Astrocyte of the hippocampus (primary cell): ENCODE data around the gene ARHGEF40.

ENCODE experiments used
- DNase-seq: peaks from one replicate; pipeline ENCODE4 v3.0.0; 2011; ENCODE audit warnings: low read depth, low spot score

ARHGEF40 gene

GRCh38 chr14:21070083-21070609, at the start of gene ARHGEF40:
Gene ARHGEF40, plus strand, starts transcription at chr14:21070304. Its CDS starts 93 bp downstream, at chr14:21070397.
- peak; percentile 85 for DNase-seq

GRCh38 chr14:21020977-21021545, 49.0 kb upstream of the ARHGEF40 start:
- DNase-seq = no peak

- DNase-seq = no peak
Observed at GRCh38 chr14:21022686-21023085, 47.4 kb upstream of the ARHGEF40 start.

- no peak for DNase-seq
Observed at GRCh38 chr14:21023174-21023573, 46.9 kb upstream of the ARHGEF40 start.

DNA sequence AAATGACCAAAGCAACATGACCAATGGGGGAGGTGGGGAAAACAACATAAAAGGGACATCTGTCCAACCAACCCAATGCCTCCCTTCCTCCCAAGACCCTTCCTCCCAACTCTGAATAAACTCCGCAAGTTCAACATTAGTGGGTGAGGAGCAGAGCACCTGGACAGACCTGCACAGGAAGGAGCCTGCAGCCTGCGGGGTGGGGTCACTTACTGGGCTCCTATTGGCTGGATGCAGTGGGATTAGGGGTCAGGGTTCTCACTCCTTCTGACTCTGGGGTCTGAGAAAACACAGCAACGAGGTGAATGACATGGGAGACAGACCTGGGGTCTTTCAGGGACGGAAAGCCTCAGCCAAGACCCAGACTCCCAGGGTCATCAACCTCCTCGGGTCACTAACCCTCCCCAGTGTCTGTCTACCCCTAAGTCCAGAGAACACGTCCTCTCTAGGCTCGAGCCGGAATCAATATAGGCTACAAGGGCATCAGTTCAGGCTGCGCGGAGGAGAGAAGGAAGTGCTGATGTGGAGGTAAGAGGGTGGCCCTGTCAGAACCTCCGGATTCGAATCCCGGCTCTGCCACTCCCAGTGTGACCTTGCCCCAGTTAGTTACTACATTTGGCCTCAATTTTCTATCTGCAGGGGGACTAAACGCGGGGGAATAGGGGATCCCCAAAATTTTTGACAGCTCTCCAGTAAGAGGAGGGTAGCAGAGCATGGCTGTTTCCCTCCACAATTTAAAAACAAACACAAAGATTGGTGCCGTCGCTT, 46.1 kb upstream of the ARHGEF40 start:
- no peak for DNase-seq

DNA sequence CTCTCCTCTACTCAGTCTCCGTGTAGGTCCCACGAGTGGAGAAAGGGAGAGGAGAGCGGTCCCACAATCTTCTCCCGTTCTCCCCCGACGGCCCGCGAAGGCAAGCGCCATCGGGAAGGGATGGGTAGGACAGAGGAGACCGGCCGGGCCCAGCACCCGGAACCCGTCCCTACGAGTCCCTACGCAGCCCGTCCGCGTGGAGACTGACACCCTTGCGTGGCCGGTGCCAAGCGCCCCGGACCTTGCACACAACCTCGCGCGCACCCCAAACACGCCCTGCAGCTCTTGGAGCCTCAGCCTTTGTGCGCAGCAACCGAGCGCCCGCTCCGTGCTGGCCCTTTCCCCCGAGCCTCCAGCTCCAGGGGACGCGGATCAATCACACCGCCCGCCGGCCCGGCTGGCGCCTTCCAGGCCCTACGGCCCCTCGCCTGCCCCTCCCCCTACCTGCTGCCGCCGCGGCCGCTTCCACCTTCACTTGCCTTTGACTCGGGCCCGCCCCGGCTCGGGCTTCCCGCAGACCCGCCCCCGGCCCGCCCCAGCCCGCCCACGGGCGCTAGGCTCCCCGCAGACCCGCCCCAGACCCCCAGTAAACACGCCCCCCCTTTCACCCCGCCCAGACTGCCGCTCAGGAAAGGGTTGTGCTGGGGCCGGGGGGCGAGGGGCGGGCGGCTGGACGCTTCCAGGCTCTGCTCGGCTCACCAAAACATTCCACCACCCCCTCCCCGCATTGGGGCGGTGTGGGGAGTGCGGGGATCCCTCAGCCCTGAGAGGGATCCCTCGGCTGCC, 45.3 kb upstream of the ARHGEF40 start, which contains the start of gene NDRG2:
Gene NDRG2 (minus strand): TSS at position 477 of the 786 bp plus-strand sequence. CDS start 1,746 bp downstream, outside the sequence.
- DNase-seq = peak; percentile 65

- peak; percentile 28 for DNase-seq
Observed at GRCh38 chr14:21025371-21026273, 44.5 kb upstream of the ARHGEF40 start.

DNA sequence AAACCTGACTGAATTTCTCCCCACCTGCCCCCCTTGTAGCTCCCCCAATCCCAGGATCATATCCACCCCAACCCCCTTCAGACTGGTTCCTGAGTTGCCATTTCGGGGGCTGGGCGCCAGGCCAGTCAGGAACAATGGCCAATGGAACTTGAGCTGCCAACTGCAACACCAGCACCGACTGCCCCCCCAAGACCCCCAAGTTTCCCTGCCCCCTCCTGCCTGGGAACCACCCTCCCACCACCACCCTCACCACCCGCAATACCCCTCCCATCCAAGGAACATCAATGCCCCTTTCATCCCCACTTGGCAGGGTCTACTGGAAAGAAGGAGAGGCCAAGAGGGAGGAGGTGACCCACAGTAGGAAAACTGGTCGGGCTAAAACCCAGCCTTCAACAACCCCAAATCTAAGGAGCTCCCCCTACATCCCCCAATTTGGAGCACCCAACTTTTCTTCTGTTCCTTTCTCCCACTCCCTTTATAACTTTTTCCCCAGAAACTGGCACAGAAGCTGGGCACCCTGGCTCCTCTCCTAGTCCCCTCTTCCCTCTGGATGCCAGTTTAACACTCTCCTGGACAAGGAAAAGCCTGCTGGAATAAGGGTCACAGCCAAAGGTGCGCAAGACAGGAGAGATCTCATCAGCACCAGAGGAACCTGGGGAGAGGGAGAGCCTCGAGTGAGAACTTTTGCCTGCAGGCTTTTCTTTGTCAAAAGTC, 43.7 kb upstream of the ARHGEF40 start:
- DNase-seq = no peak

- DNase-seq = no peak
Observed at GRCh38 chr14:21026988-21027315, 43.2 kb upstream of the ARHGEF40 start.

- DNase-seq = no peak
Observed at GRCh38 chr14:21029917-21030316, 40.2 kb upstream of the ARHGEF40 start, which contains the start of gene TPPP2. Gene TPPP2, plus strand, starts transcription at chr14:21030217. Its CDS starts 365 bp downstream, at chr14:21030582.

DNA sequence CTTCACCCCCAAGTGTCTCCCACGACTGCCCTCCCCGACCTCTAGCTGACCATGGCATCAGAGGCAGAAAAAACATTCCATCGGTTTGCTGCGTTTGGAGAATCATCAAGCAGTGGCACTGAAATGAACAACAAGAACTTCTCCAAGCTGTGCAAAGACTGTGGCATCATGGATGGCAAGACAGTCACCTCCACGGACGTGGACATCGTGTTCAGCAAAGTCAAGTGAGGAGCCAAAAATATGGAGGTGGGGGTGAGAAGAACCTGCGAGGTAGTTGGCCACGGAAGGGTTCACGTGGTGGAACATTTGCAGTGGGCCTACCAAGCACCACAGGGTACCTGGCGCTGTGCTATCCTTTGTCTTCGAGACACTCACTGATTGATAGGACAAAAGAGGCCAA, 39.6 kb upstream of the ARHGEF40 start:
- DNase-seq = no peak

- no peak for DNase-seq
Observed at GRCh38 chr14:21032326-21033132, 37.6 kb upstream of the ARHGEF40 start.

GRCh38 chr14:21033133-21033698, 36.9 kb upstream of the ARHGEF40 start:
- DNase-seq = no peak

DNA sequence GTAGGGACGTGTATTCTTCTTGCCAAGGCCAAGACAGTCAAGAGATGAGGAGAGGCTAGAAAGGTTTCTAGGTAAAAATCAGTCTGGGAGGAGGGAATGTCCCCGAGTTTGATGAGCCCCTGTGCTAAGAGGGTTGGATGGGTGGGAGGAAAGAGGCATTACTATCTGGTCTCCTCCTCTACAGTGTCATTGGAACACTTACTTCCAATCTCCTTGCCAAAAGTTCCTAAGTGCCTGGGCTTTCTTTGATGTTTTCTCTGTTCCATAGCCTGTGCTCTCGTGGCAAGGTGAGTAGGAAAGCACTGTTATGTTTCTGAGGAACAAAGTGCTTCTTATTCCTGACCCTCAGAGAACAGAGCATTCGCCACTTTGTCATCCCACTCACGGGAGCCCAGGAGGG, 35.4 kb upstream of the ARHGEF40 start, which contains the start of gene RNASE13:
Gene RNASE13 (minus strand): TSS at position 101 of the 400 bp plus-strand sequence. CDS start 519 bp downstream, outside the sequence.
- no peak for DNase-seq

- DNase-seq = no peak
Observed at GRCh38 chr14:21036751-21037150, 33.4 kb upstream of the ARHGEF40 start.

GRCh38 chr14:21037156-21037555, 32.9 kb upstream of the ARHGEF40 start:
- no peak for DNase-seq

GRCh38 chr14:21038441-21039422, 31.4 kb upstream of the ARHGEF40 start:
- peak; percentile 46 for DNase-seq
